GM18507 (cell line): Measurements from ENCODE around the gene ERVFRD-1.

Source experiments
- DNase-seq: peaks from one replicate; pipeline ENCODE4 v3.0.0; 2011; ENCODE audit warnings: low read depth; ENCODE audit not compliant: insufficient read length; ENCODE audit errors: extremely low spot score
- FAIRE-seq: peaks from 2 replicates; lab custom pipeline; 2011; peaks lifted over from hg19 to GRCh38; lab: Jason Lieb, UNC

ERVFRD-1 gene

GRCh38 chr6:11062715-11063114, 48.8 kb downstream of the ERVFRD-1 start:
- no peak for DNase-seq
- no peak for FAIRE-seq

- no peak for DNase-seq
- no peak for FAIRE-seq
Observed at GRCh38 chr6:11062083-11062482, 49.4 kb downstream of the ERVFRD-1 start.

DNA sequence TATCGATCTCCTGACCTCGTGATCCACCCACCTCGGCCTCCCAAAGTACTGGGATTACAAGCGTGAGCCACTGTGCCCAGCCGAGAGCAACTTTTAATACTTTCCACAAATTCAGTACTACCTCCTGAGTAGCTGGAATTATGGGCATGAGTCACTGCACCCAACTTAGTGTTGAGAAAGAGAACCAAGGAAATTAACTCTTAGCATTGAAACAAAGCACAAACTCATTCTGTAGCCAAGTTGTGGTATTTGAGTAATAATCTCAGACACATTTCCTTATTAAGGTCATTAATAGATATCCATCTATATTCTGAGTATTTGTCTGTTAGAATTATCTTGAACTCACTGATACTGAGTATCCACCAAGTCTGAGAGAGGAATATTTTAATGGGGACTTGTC, 53.1 kb downstream of the ERVFRD-1 start:
- FAIRE-seq (no peak), DNase-seq (no peak)

DNA sequence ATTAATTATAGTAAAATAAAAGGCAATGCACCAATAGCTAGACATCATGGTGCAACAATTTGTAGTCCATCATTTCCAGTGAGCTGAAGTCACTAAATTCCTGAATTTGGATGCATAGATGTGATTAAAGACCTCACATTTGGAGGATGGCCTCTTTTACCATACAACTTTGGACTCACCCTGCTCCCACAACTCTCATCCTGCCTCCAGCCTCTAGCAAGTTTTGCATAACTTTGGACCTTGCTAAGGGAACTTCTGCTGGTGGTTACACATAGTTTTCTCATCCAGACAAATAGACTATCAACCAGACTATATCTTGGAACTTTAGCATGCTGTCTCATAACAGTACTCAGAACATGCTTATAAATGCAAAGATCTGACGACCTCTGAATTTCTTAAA, 54.7 kb downstream of the ERVFRD-1 start:
- DNase-seq (no peak), FAIRE-seq (no peak)

DNA sequence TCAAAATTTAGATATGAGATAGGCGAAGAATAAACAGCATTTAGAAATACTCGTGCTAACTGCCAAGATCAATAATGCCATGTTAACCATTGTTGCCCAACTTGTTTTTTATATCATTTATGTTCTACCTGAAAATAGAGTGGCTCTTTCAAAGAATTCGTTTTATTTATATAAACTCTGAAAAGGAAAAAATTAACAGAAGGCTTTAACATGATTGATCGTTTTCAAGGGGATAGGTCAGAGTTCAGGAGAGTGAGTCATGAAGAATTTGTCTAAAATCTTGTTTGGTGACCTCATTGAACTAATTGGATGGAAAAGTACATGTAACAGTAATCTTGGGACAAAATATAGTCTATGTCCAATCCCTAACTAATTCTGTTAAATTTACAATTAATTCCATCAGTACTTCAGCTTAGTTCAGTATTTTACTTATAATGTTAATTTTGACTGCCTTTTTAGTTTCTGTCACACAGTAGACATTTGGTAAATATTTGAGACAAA, 56.3 kb downstream of the ERVFRD-1 start:
- FAIRE-seq (no peak), DNase-seq (no peak)

- no peak for DNase-seq
- no peak for FAIRE-seq
Observed at GRCh38 chr6:11054722-11055121, 56.8 kb downstream of the ERVFRD-1 start.

DNA sequence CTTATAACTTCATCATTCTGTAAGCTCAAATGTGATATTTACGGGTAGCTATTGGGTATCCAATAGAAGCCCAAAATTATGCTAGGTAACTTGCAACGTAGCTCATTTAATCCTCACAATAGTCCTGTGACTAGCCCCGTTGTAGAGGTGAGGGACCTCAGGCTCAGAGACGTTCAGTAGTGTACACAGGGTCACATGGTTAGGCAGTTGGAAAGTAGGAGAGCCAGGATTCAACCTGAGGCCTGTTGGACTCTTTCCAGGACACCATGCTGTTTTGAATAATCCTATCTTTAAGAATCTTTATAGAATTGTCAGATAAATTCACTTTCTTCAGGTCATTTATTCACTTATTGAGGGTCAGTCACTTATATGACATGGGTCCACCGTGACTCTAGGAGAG, 58.2 kb downstream of the ERVFRD-1 start:
- FAIRE-seq (no peak), DNase-seq (no peak)
